Thyroid gland (tissue), 4 donors: ENCODE measurements around the gene MEIOSIN. TPM values are rescaled to one million over a fixed set of nuclear protein-coding genes. Genes with fewer than 3 reads are reported as not detected.

ENCODE experiments used
- DNase-seq, 2 donors: peaks; one replicate each; pipeline ENCODE4 v3.0.0-alpha.2; 2019
- H3K27ac ChIP-seq, 3 donors: fragments of 200-600 bp; sonication (generic); 1 replicate in 2 of 3; 2 replicates in 1 of 3; pipeline ENCODE4 v1.5.1; 2016 to 2019; ENCODE audit warnings: mild to moderate bottlenecking in 1 of 3, moderate library complexity in 1 of 3
- H3K27me3 ChIP-seq: fragments of 200-600 bp; sonication (generic); one replicate; pipeline ENCODE4 v1.5.1; 2019
- H3K36me3 ChIP-seq, 2 donors: fragments of 200-600 bp; sonication (generic); one replicate each; pipeline ENCODE4 v1.5.1; 2016 to 2019
- H3K4me1 ChIP-seq, 2 donors: fragments of 200-600 bp; sonication (generic); one replicate each; pipeline ENCODE4 v1.5.1; 2017 to 2019
- H3K4me3 ChIP-seq, 3 donors: fragments of 200-600 bp; sonication (generic); replicated peaks in 1 of 3; 1 replicate in 2 of 3; 2 replicates in 1 of 3; pipeline ENCODE4 v1.5.1; 2016; ENCODE audit warnings: mild to moderate bottlenecking in 1 of 3
- H3K9me3 ChIP-seq: fragments of 200-600 bp; sonication (generic); one replicate; pipeline ENCODE4 v1.5.1; 2017
- CTCF ChIP-seq, 6 experiments: fragments of 200-600 bp in 3 of 6; fragments of 450-650 bp in 3 of 6; sonication (generic) in 3 of 6; IDR thresholded peaks; one replicate each; pipeline ENCODE4 v1.5.1; 2016 to 2019; ENCODE audit warnings: antibody characterized with exemption in 6 of 6, mild to moderate bottlenecking in 2 of 6, inconsistent platforms in 1 of 6, moderate library complexity in 1 of 6
- POLR2A ChIP-seq, 2 donors: fragments of 450-650 bp; IDR thresholded peaks; one replicate each; pipeline ENCODE4 v1.6.1; 2017; ENCODE audit warnings: antibody characterized with exemption in 2 of 2, mild to moderate bottlenecking in 2 of 2, moderate library complexity in 1 of 2
- WGBS, 2 donors: methylation state at CpG; one replicate each; pipeline ENCODE4 v1.1.5; 2017; 5-methylcytosine and 5-hydroxymethylcytosine counted together
- intact Hi-C: fragments of 100-400 bp; cut with DNase I; formaldehyde crosslinking; loops from one replicate; pipeline ENCODE4 v1.15.1; 2023
- total RNA-seq, 4 donors: library from RNA; depleted of rRNA; stranded (reverse); fragments of >200 nt; gene quantifications; one replicate each; pipeline ENCODE4 v1.2.3, GENCODE V29; 2016

The MEIOSIN gene
- total RNA-seq, 4 donors from 2014 or later: not detected

GRCh38 chr19:45804140-45804958 lies 71.1 kb downstream of the MEIOSIN start:
- Histone ChIP-seq H3K4me1 (peaks cover 42 to 44% of the 10 kb centered on the region in 2 donors), H3K27me3 (no peaks in the 10 kb centered on the region), H3K27ac (peak overlapping the region; percentile 82 to 95 (median 92)), H3K36me3 (no peaks in the 10 kb centered on the region), H3K4me3 (peak overlapping the region in 1 of 3 donors; percentile 7), H3K9me3 (no peaks in the 10 kb centered on the region)
- WGBS, 2 donors: 49 to 57% methylated on average over 37 to 56 of the region's 57 CpGs
- intact Hi-C loops: no loop called here
- peak; percentile 92 to 94 for DNase-seq
- TF ChIP-seq CTCF (IDR thresholded peaks at IDR 0.05): no peak
- TF ChIP-seq POLR2A (IDR thresholded peaks at IDR 0.05): no peak

- 22 to 42% methylated on average over 7 to 8 of the region's 8 CpGs for WGBS, 2 donors
- Histone ChIP-seq H3K9me3 (no peaks in the 10 kb centered on the region), H3K4me1 (peaks cover 43 to 44% of the 10 kb centered on the region in 2 donors), H3K36me3 (no peaks in the 10 kb centered on the region), H3K4me3 (no peak overlapping the region), H3K27ac (peak overlapping the region; percentile 82 to 95 (median 92)), H3K27me3 (no peaks in the 10 kb centered on the region)
- peak in 1 of 2 donors; percentile 5 for TF ChIP-seq POLR2A (IDR thresholded peaks at IDR 0.05)
- no peak for TF ChIP-seq CTCF (IDR thresholded peaks at IDR 0.05)
- intact Hi-C loops: no loop called here
- peak; percentile 76 to 84 for DNase-seq
Measured at GRCh38 chr19:45804959-45805230, 71.7 kb downstream of the MEIOSIN start.

GRCh38 chr19:45805719-45806118 lies 72.5 kb downstream of the MEIOSIN start:
- H3K27ac ChIP-seq: peak overlapping the region in 2 of 3 donors; percentile 82 to 95
- DNase-seq: no peak
- H3K4me1 ChIP-seq: peaks cover 37 to 43% of the 10 kb centered on the region in 2 donors
- intact Hi-C loops: no loop called here
- H3K4me3 ChIP-seq: no peak overlapping the region
- TF ChIP-seq CTCF (IDR thresholded peaks at IDR 0.05) (no peak), POLR2A (IDR thresholded peaks at IDR 0.05) (no peak)
- no peaks in the 10 kb centered on the region for H3K36me3 ChIP-seq
- no peaks in the 10 kb centered on the region for H3K9me3 ChIP-seq
- H3K27me3 ChIP-seq: no peaks in the 10 kb centered on the region

- Histone ChIP-seq H3K36me3 (no peaks in the 10 kb centered on the region), H3K4me3 (no peak overlapping the region), H3K27me3 (no peaks in the 10 kb centered on the region), H3K27ac (peak overlapping the region; percentile 25 to 70 (median 66)), H3K4me1 (peaks cover 17 to 23% of the 10 kb centered on the region in 2 donors), H3K9me3 (no peaks in the 10 kb centered on the region)
- intact Hi-C loops: no loop called here
- WGBS, 2 donors: 40 to 45% methylated on average over 7 of the region's 7 CpGs
- DNase-seq: peak in 1 of 2 donors; percentile 21
- no peak for TF ChIP-seq POLR2A (IDR thresholded peaks at IDR 0.05)
- no peak for TF ChIP-seq CTCF (IDR thresholded peaks at IDR 0.05)
Measured at GRCh38 chr19:45809643-45810159, 76.5 kb downstream of the MEIOSIN start.

GRCh38 chr19:45812297-45812696 lies 79.1 kb downstream of the MEIOSIN start:
- intact Hi-C loops: no loop called here
- no peaks in the 10 kb centered on the region for H3K9me3 ChIP-seq
- no peak overlapping the region for H3K4me3 ChIP-seq
- 90 to 95% methylated on average over 6 of the region's 6 CpGs for WGBS, 2 donors
- DNase-seq: no peak
- H3K27ac ChIP-seq: no peak overlapping the region
- H3K36me3 ChIP-seq: no peaks in the 10 kb centered on the region
- H3K27me3 ChIP-seq: no peaks in the 10 kb centered on the region
- TF ChIP-seq CTCF (IDR thresholded peaks at IDR 0.05) (no peak), POLR2A (IDR thresholded peaks at IDR 0.05) (no peak)
- peaks cover 5 to 18% of the 10 kb centered on the region in 2 donors for H3K4me1 ChIP-seq
